ENCODE measurements around the gene APBA3.

APBA3 gene

GRCh38 chr19:3761382-3762129 is at the start of gene APBA3:
Gene APBA3 (minus strand): TSS chr19:3761692. CDS start chr19:3760264, 1,428 bp downstream.
- DNase-seq: peak; percentile 62

- DNase-seq: no peak
Measured at GRCh38 chr19:3810708-3811355, 49.3 kb upstream of the APBA3 start.

- DNase-seq: no peak
Measured at GRCh38 chr19:3809881-3810707, 48.6 kb upstream of the APBA3 start.

GRCh38 chr19:3808420-3809143 is 47.1 kb upstream of the APBA3 start:
- DNase-seq: no peak

GRCh38 chr19:3807574-3808354 is 46.3 kb upstream of the APBA3 start:
- no peak for DNase-seq

- no peak for DNase-seq
Measured at GRCh38 chr19:3807131-3807480, 45.6 kb upstream of the APBA3 start.

GRCh38 chr19:3805859-3806258 is 44.4 kb upstream of the APBA3 start:
- no peak for DNase-seq

GRCh38 chr19:3804429-3804828 is 42.9 kb upstream of the APBA3 start:
- no peak for DNase-seq

- DNase-seq: no peak
Measured at GRCh38 chr19:3803986-3804385, 42.5 kb upstream of the APBA3 start.

GRCh38 chr19:3803114-3803888 is 41.8 kb upstream of the APBA3 start:
- DNase-seq: no peak

GRCh38 chr19:3801412-3802096 is 40.1 kb upstream of the APBA3 start:
- DNase-seq: no peak

- DNase-seq: no peak
Measured at GRCh38 chr19:3800996-3801395, 39.5 kb upstream of the APBA3 start.

- DNase-seq: no peak
Measured at GRCh38 chr19:3798137-3798536, 36.6 kb upstream of the APBA3 start.

- DNase-seq: no peak
Measured at GRCh38 chr19:3796358-3796757, 34.9 kb upstream of the APBA3 start.

GRCh38 chr19:3793799-3794198 is 32.3 kb upstream of the APBA3 start:
- no peak for DNase-seq

GRCh38 chr19:3792114-3792513 is 30.6 kb upstream of the APBA3 start:
- no peak for DNase-seq

GRCh38 chr19:3790941-3791340 is 29.4 kb upstream of the APBA3 start:
- no peak for DNase-seq

- DNase-seq: no peak
Measured at GRCh38 chr19:3790209-3790734, 28.8 kb upstream of the APBA3 start.

GRCh38 chr19:3788996-3789778 is 27.7 kb upstream of the APBA3 start:
- DNase-seq: no peak

All from NCI-H1417 treated with DMSO at 0.1 percent for 48 hours (cell line).